HEK293 (cell line): ENCODE data around the gene POLD3.

Experiments
- HOXA7 ChIP-seq: sonication (generic); formaldehyde crosslinking; IDR thresholded peaks from 2 replicates; pipeline ENCODE4 v1.8.1; 2022; ENCODE audit warnings: missing genetic modification reagents, borderline replicate concordance
- KLF8 ChIP-seq: fragments of 450-650 bp; formaldehyde crosslinking; IDR thresholded peaks from 2 replicates; pipeline ENCODE4 v1.5.1; 2016; ENCODE audit warnings: missing biosample characterization, missing genetic modification characterization
- ZBTB8A ChIP-seq: fragments of 450-650 bp; formaldehyde crosslinking; IDR thresholded peaks from 2 replicates; pipeline ENCODE4 v1.5.1; 2016; ENCODE audit warnings: missing biosample characterization, missing genetic modification characterization
- ZNF146 ChIP-seq: fragments of 450-650 bp; formaldehyde crosslinking; IDR thresholded peaks from 2 replicates; pipeline ENCODE4 v1.5.1; 2016; ENCODE audit warnings: missing biosample characterization, missing genetic modification characterization
- ZNF280C ChIP-seq: fragments of 450-650 bp; formaldehyde crosslinking; IDR thresholded peaks from 2 replicates; pipeline ENCODE4 v1.5.1; 2016; ENCODE audit warnings: missing biosample characterization, missing genetic modification characterization
- ZNF341 ChIP-seq: fragments of 450-650 bp; formaldehyde crosslinking; IDR thresholded peaks from 2 replicates; pipeline ENCODE4; 2016; ENCODE audit warnings: low read depth, missing biosample characterization, missing genetic modification characterization
- ZNF530 ChIP-seq: fragments of 450-650 bp; formaldehyde crosslinking; IDR thresholded peaks from 2 replicates; pipeline ENCODE4 v1.5.1; 2016; ENCODE audit warnings: low read depth, missing biosample characterization, missing genetic modification characterization
- ZNF830 ChIP-seq: fragments of 450-650 bp; IDR thresholded peaks from 2 replicates; pipeline ENCODE4 v1.5.0; 2018; ENCODE audit warnings: missing biosample characterization, missing genetic modification characterization, low read depth, mild to moderate bottlenecking, moderate library complexity
- ZSCAN18 ChIP-seq: fragments of 450-650 bp; formaldehyde crosslinking; IDR thresholded peaks from 2 replicates; pipeline ENCODE4 v1.5.1; 2016; ENCODE audit warnings: missing biosample characterization, missing genetic modification characterization
- ZSCAN23 ChIP-seq: fragments of 450-650 bp; formaldehyde crosslinking; IDR thresholded peaks from 2 replicates; pipeline ENCODE4 v1.5.1; 2016; ENCODE audit warnings: missing biosample characterization, missing genetic modification characterization
- TF ChIP-seq, protein P1 (sequence below): fragments of 450-650 bp; formaldehyde crosslinking; IDR thresholded peaks from 2 replicates; pipeline ENCODE4 v1.5.1; 2016; ENCODE audit warnings: missing biosample characterization, missing genetic modification characterization
- TF ChIP-seq, protein P2 (sequence below): fragments of 450-650 bp; formaldehyde crosslinking; IDR thresholded peaks from 2 replicates; pipeline ENCODE4 v1.5.1; 2016; ENCODE audit warnings: missing biosample characterization, missing genetic modification characterization

- TF ChIP-seq KLF8 (tag by site-specific recombination) (no peak), ZNF530 (tag by site-specific recombination) (no peak), ZSCAN23 (tag by site-specific recombination) (no peak), ZNF341 (no peak), HOXA7 (CRISPR knock-in tag) (no peak), ZSCAN18 (tag by site-specific recombination) (no peak), ZNF830 (tag by site-specific recombination) (no peak), ZBTB8A (tag by site-specific recombination) (no peak), ZNF146 (tag by site-specific recombination) (no peak), ZNF280C (tag by site-specific recombination) (no peak)
- TF ChIP-seq, protein P1, sequence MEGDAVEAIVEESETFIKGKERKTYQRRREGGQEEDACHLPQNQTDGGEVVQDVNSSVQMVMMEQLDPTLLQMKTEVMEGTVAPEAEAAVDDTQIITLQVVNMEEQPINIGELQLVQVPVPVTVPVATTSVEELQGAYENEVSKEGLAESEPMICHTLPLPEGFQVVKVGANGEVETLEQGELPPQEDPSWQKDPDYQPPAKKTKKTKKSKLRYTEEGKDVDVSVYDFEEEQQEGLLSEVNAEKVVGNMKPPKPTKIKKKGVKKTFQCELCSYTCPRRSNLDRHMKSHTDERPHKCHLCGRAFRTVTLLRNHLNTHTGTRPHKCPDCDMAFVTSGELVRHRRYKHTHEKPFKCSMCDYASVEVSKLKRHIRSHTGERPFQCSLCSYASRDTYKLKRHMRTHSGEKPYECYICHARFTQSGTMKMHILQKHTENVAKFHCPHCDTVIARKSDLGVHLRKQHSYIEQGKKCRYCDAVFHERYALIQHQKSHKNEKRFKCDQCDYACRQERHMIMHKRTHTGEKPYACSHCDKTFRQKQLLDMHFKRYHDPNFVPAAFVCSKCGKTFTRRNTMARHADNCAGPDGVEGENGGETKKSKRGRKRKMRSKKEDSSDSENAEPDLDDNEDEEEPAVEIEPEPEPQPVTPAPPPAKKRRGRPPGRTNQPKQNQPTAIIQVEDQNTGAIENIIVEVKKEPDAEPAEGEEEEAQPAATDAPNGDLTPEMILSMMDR (tag by site-specific recombination): no peak
- TF ChIP-seq, protein P2, sequence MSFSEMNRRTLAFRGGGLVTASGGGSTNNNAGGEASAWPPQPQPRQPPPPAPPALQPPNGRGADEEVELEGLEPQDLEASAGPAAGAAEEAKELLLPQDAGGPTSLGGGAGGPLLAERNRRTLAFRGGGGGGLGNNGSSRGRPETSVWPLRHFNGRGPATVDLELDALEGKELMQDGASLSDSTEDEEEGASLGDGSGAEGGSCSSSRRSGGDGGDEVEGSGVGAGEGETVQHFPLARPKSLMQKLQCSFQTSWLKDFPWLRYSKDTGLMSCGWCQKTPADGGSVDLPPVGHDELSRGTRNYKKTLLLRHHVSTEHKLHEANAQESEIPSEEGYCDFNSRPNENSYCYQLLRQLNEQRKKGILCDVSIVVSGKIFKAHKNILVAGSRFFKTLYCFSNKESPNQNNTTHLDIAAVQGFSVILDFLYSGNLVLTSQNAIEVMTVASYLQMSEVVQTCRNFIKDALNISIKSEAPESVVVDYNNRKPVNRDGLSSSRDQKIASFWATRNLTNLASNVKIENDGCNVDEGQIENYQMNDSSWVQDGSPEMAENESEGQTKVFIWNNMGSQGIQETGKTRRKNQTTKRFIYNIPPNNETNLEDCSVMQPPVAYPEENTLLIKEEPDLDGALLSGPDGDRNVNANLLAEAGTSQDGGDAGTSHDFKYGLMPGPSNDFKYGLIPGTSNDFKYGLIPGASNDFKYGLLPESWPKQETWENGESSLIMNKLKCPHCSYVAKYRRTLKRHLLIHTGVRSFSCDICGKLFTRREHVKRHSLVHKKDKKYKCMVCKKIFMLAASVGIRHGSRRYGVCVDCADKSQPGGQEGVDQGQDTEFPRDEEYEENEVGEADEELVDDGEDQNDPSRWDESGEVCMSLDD (tag by site-specific recombination): no peak
Measured at GRCh38 chr11:74679513-74679865, 87.1 kb downstream of the POLD3 start.
